ENCODE measurements around the gene RALGPS1.

- no peak for TF ChIP-seq CTCF (IDR thresholded peaks at IDR 0.05)
- TF ChIP-seq POLR2A (IDR thresholded peaks at IDR 0.05): no peak
- no peak for TF ChIP-seq POLR2AphosphoS5 (IDR thresholded peaks at IDR 0.05)
- TF ChIP-seq EP300 (IDR thresholded peaks at IDR 0.05): no peak
These were observed 169.8 kb downstream of the RALGPS1 start for GRCh38 chr9:127084076-127085039.
